Measurements from ENCODE around the gene KAT8. TPM values are rescaled to one million over a fixed set of nuclear protein-coding genes. Genes with fewer than 3 reads are reported as not detected.
A peak's percentile ranks its signal among the peaks of the same experiment; 100 is the strongest.

Gene KAT8
- total and polyA plus RNA-seq, 8 donors = 38.8 to 114 (median 54.0) TPM

- no peak for TF ChIP-seq POLR2A (IDR thresholded peaks at IDR 0.05)
- peak; percentile 43 to 72 (median 58) for TF ChIP-seq POLR2AphosphoS5 (IDR thresholded peaks at IDR 0.05)
- peak in 1 of 7 experiments; percentile 7 for TF ChIP-seq CTCF (IDR thresholded peaks at IDR 0.05)
- H3K4me1 ChIP-seq = peaks cover 22 to 43% (median 37%) of the 10 kb centered on the region in 4 donors
These were observed 44.1 kb upstream of the KAT8 start for GRCh38 chr16:31073142-31073969.

GRCh38 chr16:31073970-31074813 lies 43.3 kb upstream of the KAT8 start, which contains the start of the genes ZNF646 and ZNF668:
ZNF646 (plus strand) TSS chr16:31074422; CDS start chr16:31076325, 1,903 bp downstream.
ZNF668 (minus strand) TSS chr16:31074240; CDS start chr16:31064459, 9,781 bp downstream.
- DNase-seq = peak; percentile 99 to 100
- peak within 1 kb of the TSS; percentile 86 to 99 (median 97) for H3K27ac ChIP-seq
- TF ChIP-seq POLR2A (IDR thresholded peaks at IDR 0.05) = no peak
- peak; percentile 78 to 95 (median 91) for TF ChIP-seq POLR2AphosphoS5 (IDR thresholded peaks at IDR 0.05)
- 0 to 1% (median 0%) methylated on average over 28 to 48 of the region's 48 CpGs for WGBS, 5 donors
- H3K36me3 ChIP-seq = peaks cover 31 to 33% (median 32%) of the 10 kb centered on the region in 4 donors
- peak within 1 kb of the TSS; percentile 92 to 98 (median 94) for H3K4me3 ChIP-seq
- H3K4me1 ChIP-seq = peaks cover 22 to 51% (median 37%) of the 10 kb centered on the region in 4 donors
- H3K27me3 ChIP-seq = no peaks in the 10 kb centered on the region
- intact Hi-C loops (cut with DNase I; ENCODE audit: low total_unique reads) = no loop called here
- no peaks in the 10 kb centered on the region for H3K9me3 ChIP-seq

More at GRCh38 chr16:31073142-31073969, 44.1 kb upstream of the KAT8 start:
- intact Hi-C loops (cut with DNase I; ENCODE audit: low total_unique reads) = no loop called here
- WGBS, 5 donors = 0 to 1% (median 0%) methylated on average over 43 to 83 of the region's 83 CpGs
- H3K27me3 ChIP-seq = no peaks in the 10 kb centered on the region
- peak overlapping the region; percentile 92 to 98 (median 94) for H3K4me3 ChIP-seq
- peaks cover 23 to 25% (median 24%) of the 10 kb centered on the region in 4 donors for H3K36me3 ChIP-seq
- peak overlapping the region; percentile 86 to 99 (median 97) for H3K27ac ChIP-seq
- H3K9me3 ChIP-seq = no peaks in the 10 kb centered on the region
- peak; percentile 92 to 97 for DNase-seq

GRCh38 chr16:31074814-31075183 lies 42.7 kb upstream of the KAT8 start:
- intact Hi-C loops (cut with DNase I; ENCODE audit: low total_unique reads) = no loop called here
- H3K27ac ChIP-seq = peak overlapping the region; percentile 86 to 99 (median 97)
- H3K9me3 ChIP-seq = no peaks in the 10 kb centered on the region
- H3K27me3 ChIP-seq = no peaks in the 10 kb centered on the region
- no peak for DNase-seq
- H3K36me3 ChIP-seq = peaks cover 37 to 39% (median 38%) of the 10 kb centered on the region in 4 donors
- 0 to 3% (median 1%) methylated on average over 7 of the region's 7 CpGs for WGBS, 5 donors
- peak overlapping the region; percentile 92 to 98 (median 94) for H3K4me3 ChIP-seq
- peaks cover 22 to 57% (median 37%) of the 10 kb centered on the region in 4 donors for H3K4me1 ChIP-seq
- no peak for TF ChIP-seq POLR2AphosphoS5 (IDR thresholded peaks at IDR 0.05)
- no peak for TF ChIP-seq POLR2A (IDR thresholded peaks at IDR 0.05)
- TF ChIP-seq CTCF (IDR thresholded peaks at IDR 0.05) = no peak
- TF ChIP-seq EP300 (IDR thresholded peaks at IDR 0.05) = no peak

GRCh38 chr16:31076319-31076718 lies 41.1 kb upstream of the KAT8 start:
- no peaks in the 10 kb centered on the region for H3K9me3 ChIP-seq
- H3K27me3 ChIP-seq = no peaks in the 10 kb centered on the region
- WGBS, 5 donors = 63 to 80% (median 74%) methylated on average over 12 to 16 of the region's 16 CpGs
- intact Hi-C loops (cut with DNase I; ENCODE audit: low total_unique reads) = no loop called here
- H3K27ac ChIP-seq = no peak overlapping the region
- TF ChIP-seq CTCF (IDR thresholded peaks at IDR 0.05) = no peak
- TF ChIP-seq POLR2AphosphoS5 (IDR thresholded peaks at IDR 0.05) = no peak
- TF ChIP-seq POLR2A (IDR thresholded peaks at IDR 0.05) = no peak
- TF ChIP-seq EP300 (IDR thresholded peaks at IDR 0.05) = no peak
- no peak overlapping the region for H3K4me3 ChIP-seq
- H3K36me3 ChIP-seq = peaks cover 53 to 54% (median 53%) of the 10 kb centered on the region in 4 donors
- H3K4me1 ChIP-seq = peaks cover 22 to 59% (median 41%) of the 10 kb centered on the region in 4 donors
- DNase-seq = no peak

Measured in stomach (tissue), 9 donors.